Retina (tissue), 1 donor: ENCODE measurements around the gene GRHL3.

Experiments used
- DNase-seq: peaks from one replicate; pipeline ENCODE4 v3.0.0-alpha.2; 2016

Gene GRHL3

GRCh38 chr1:24379733-24380315 is 60.7 kb downstream of the GRHL3 start:
- no peak for DNase-seq

GRCh38 chr1:24380508-24380907 is 61.4 kb downstream of the GRHL3 start:
- no peak for DNase-seq

GRCh38 chr1:24381256-24381655 is 62.1 kb downstream of the GRHL3 start:
- no peak for DNase-seq

GRCh38 chr1:24382165-24382577 is 63.0 kb downstream of the GRHL3 start:
- no peak for DNase-seq

GRCh38 chr1:24383381-24383940 is 64.3 kb downstream of the GRHL3 start:
- DNase-seq, result no peak

- no peak for DNase-seq
These were observed 65.3 kb downstream of the GRHL3 start for GRCh38 chr1:24384251-24385090.

- no peak for DNase-seq
These were observed 66.2 kb downstream of the GRHL3 start for GRCh38 chr1:24385160-24385940.

GRCh38 chr1:24386241-24386640 is 67.1 kb downstream of the GRHL3 start:
- DNase-seq, result no peak

GRCh38 chr1:24386931-24387330 is 67.8 kb downstream of the GRHL3 start:
- no peak for DNase-seq

GRCh38 chr1:24387636-24388175 is 68.5 kb downstream of the GRHL3 start:
- DNase-seq, result no peak

- no peak for DNase-seq
These were observed 69.3 kb downstream of the GRHL3 start for GRCh38 chr1:24388331-24388885.

GRCh38 chr1:24389231-24389678 is 70.1 kb downstream of the GRHL3 start:
- no peak for DNase-seq

GRCh38 chr1:24390924-24391782 is 72.0 kb downstream of the GRHL3 start:
- DNase-seq, result peak; percentile 79

GRCh38 chr1:24391882-24392603 is 72.9 kb downstream of the GRHL3 start:
- DNase-seq, result peak; percentile 84

GRCh38 chr1:24392604-24392946 is 73.4 kb downstream of the GRHL3 start:
- no peak for DNase-seq

- DNase-seq, result no peak
These were observed 74.0 kb downstream of the GRHL3 start for GRCh38 chr1:24392982-24393650.

- DNase-seq, result no peak
These were observed 74.7 kb downstream of the GRHL3 start for GRCh38 chr1:24393892-24394291.

- DNase-seq, result no peak
These were observed 80.9 kb downstream of the GRHL3 start for GRCh38 chr1:24400065-24400464.

GRCh38 chr1:24403806-24404205 is 84.6 kb downstream of the GRHL3 start:
- no peak for DNase-seq
